OCI-LY7 (cell line): ENCODE measurements around the gene HELZ. TPM values are rescaled to one million over a fixed set of nuclear protein-coding genes. Genes with fewer than 3 reads are reported as not detected.

Experiments used
- BruUV-seq: library from RNA; stranded (reverse); fragments of 400-500 nt; replicated peaks from 2 replicates; lab custom pipeline; 2021; lab: Mats Ljungman, UMichigan
- CTCF ChIA-PET: fragments of 300-600 bp; sonication (Branson Sonifier 250); formaldehyde crosslinking; loops from one replicate; lab custom pipeline; 2022; ENCODE audit warnings: antibody characterized with exemption; ENCODE audit not compliant: unreplicated experiment; lab: Charles Lee
- POLR2A ChIA-PET: fragments of 300-600 bp; sonication (Branson Sonifier 250); formaldehyde crosslinking; loops from one replicate; lab custom pipeline; 2022; ENCODE audit warnings: antibody characterized with exemption; lab: Charles Lee
- DNase-seq: peaks from one replicate; pipeline ENCODE4 v3.0.0-alpha.2; 2015; ENCODE audit warnings: low spot score
- H2AFZ ChIP-seq: fragments of 200-600 bp; sonication (generic), shearing (Covaris generic); 2 replicates; pipeline ENCODE4 v1.6.1; 2014; ENCODE audit warnings: mild to moderate bottlenecking, antibody characterized with exemption, low read length, moderate library complexity
- H3K27ac ChIP-seq: fragments of 200-600 bp; sonication (generic); 2 replicates; pipeline ENCODE4 v1.5.1; 2014; ENCODE audit warnings: mixed run types, low read depth, mild to moderate bottlenecking, moderate library complexity, low read length, inconsistent platforms; ENCODE audit not compliant: poor library complexity, severe bottlenecking
- H3K36me3 ChIP-seq: fragments of 200-600 bp; sonication (generic); 2 replicates; pipeline ENCODE4 v1.6.1; 2014; ENCODE audit warnings: mild to moderate bottlenecking, antibody characterized with exemption, low read length, moderate library complexity, mixed read lengths; ENCODE audit not compliant: insufficient read depth
- H3K4me1 ChIP-seq: fragments of 200-600 bp; sonication (generic); 2 replicates; pipeline ENCODE4 v1.5.1; 2014; ENCODE audit warnings: mild to moderate bottlenecking, low read length; ENCODE audit not compliant: insufficient read depth, poor library complexity, severe bottlenecking
- H3K4me2 ChIP-seq: fragments of 200-600 bp; sonication (generic); 2 replicates; pipeline ENCODE4 v1.6.1; 2014; ENCODE audit warnings: mild to moderate bottlenecking, low read length
- H3K4me3 ChIP-seq: fragments of 200-600 bp; sonication (generic); 2 replicates; pipeline ENCODE4 v1.5.1; 2014; ENCODE audit warnings: mild to moderate bottlenecking, low read depth, low read length; ENCODE audit not compliant: poor library complexity, severe bottlenecking
- H3K79me2 ChIP-seq: fragments of 200-600 bp; sonication (generic); 2 replicates; pipeline ENCODE4 v1.6.1; 2016; ENCODE audit warnings: low read depth, mild to moderate bottlenecking, low read length, moderate library complexity, mixed read lengths; ENCODE audit not compliant: insufficient read depth
- H3K9me2 ChIP-seq: fragments of 200-600 bp; sonication (generic); 2 replicates; pipeline ENCODE4 v1.6.1; 2016; ENCODE audit warnings: mild to moderate bottlenecking, low read length, mixed read lengths; ENCODE audit not compliant: insufficient read depth
- H3K9me3 ChIP-seq: fragments of 200-600 bp; sonication (generic); 2 replicates; pipeline ENCODE4 v1.6.1; 2014; ENCODE audit warnings: mild to moderate bottlenecking, mixed run types, low read length, mixed read lengths
- H4K20me1 ChIP-seq: fragments of 200-600 bp; sonication (generic); 2 replicates; pipeline ENCODE4 v1.6.1; 2014; ENCODE audit warnings: mild to moderate bottlenecking, antibody characterized with exemption, low read length, moderate library complexity, mixed read lengths; ENCODE audit not compliant: insufficient read depth
- CTCF ChIP-seq: fragments of 200-600 bp; sonication (generic); conservative IDR thresholded peaks from 2 replicates; pipeline ENCODE4 v1.5.1; 2014; ENCODE audit warnings: mild to moderate bottlenecking, antibody characterized with exemption, low read length, moderate library complexity, mixed read lengths
- EZH2phosphoT487 ChIP-seq: fragments of 200-600 bp; sonication (generic); IDR thresholded peaks from 2 replicates; pipeline ENCODE4 v1.6.1; 2018; ENCODE audit warnings: low read depth, borderline replicate concordance, mild to moderate bottlenecking, mixed run types, antibody characterized with exemption, low read length, moderate library complexity, mixed read lengths
- intact Hi-C: fragments of 100-400 bp; cut with micrococcal nuclease; formaldehyde crosslinking; loops from one replicate; pipeline ENCODE4 v1.10.0; 2022; ENCODE audit not compliant: unreplicated experiment
- total RNA-seq, 2 experiments: library from RNA; depleted of rRNA in 1 of 2; stranded (reverse); fragments of >200 nt in 1 of 2; shearing (Covaris generic) in 1 of 2; gene quantifications; 2 replicates each; pipeline ENCODE4 v1.2.3, GENCODE V29; 2014 to 2022

HELZ gene
- total RNA-seq, 2 experiments from 2014 or later, result 33.9 to 58.9 TPM

- Histone ChIP-seq H3K4me1 (no peaks in the 10 kb centered on the region), H3K36me3 (peaks cover 72% of the 10 kb centered on the region), H3K9me3 (no peaks in the 10 kb centered on the region), H3K79me2 (0 out of 2 replicates have a peak, but pooled peaks cover 6% of the 10 kb centered on the region), H3K27ac (no peak overlapping the region), H3K9me2 (no peaks in the 10 kb centered on the region), H3K4me2 (no peak overlapping the region), H2AFZ (no peak overlapping the region), H3K4me3 (no peak overlapping the region), H4K20me1 (no peaks in the 10 kb centered on the region)
- no TSS peak for BruUV-seq
- no peak for DNase-seq
- ChIA-PET POLR2A (no interaction called here), CTCF (no interaction called here)
- intact Hi-C loops, result no loop called here
- TF ChIP-seq CTCF (no peak), EZH2phosphoT487 (no peak)
These were observed 29.0 kb downstream of the HELZ start for GRCh38 chr17:67215991-67216421.

DNA sequence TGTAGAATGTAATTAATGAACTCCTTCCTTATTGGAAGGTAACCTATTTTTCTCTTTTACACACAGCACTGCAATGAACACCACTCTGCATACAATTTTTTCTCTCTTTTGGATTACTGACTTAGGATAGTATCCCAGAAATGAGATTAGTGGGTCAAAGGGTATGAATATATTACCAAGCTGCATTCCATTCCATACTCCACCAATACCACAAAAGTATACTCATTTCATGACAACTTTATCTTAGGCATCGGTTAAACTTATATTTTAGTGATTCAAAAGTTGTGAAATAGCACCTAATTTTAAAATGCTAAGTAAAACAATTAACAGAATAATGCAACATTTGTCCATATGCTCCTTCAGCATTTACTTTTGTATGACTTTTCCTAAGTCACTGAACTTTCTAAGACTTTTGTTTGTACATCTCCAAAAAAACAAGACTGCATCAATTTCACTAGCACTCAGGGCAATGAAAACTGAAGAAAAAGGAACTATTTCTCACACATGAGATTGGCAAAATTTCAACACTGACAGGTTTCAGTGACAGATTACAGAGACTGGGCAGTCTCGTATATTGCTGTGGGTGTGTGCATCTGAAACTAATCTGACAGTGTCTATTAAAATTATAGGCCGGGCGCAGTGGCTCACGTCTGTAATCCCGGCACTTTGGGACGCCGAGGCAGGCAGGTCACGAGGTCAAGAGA, 32.1 kb downstream of the HELZ start:
- Histone ChIP-seq H3K9me3 (no peaks in the 10 kb centered on the region), H3K4me3 (no peak overlapping the region), H4K20me1 (no peaks in the 10 kb centered on the region), H3K4me2 (no peak overlapping the region), H2AFZ (no peak overlapping the region), H3K4me1 (no peaks in the 10 kb centered on the region), H3K9me2 (no peaks in the 10 kb centered on the region), H3K79me2 (no peaks in the 10 kb centered on the region), H3K27ac (no peak overlapping the region), H3K36me3 (peaks cover 53% of the 10 kb centered on the region)
- CTCF ChIA-PET, result no interaction called here
- TF ChIP-seq EZH2phosphoT487 (no peak), CTCF (no peak)
- POLR2A ChIA-PET, result no interaction called here
- intact Hi-C loops, result no loop called here
- no TSS peak for BruUV-seq
- DNase-seq, result no peak

DNA sequence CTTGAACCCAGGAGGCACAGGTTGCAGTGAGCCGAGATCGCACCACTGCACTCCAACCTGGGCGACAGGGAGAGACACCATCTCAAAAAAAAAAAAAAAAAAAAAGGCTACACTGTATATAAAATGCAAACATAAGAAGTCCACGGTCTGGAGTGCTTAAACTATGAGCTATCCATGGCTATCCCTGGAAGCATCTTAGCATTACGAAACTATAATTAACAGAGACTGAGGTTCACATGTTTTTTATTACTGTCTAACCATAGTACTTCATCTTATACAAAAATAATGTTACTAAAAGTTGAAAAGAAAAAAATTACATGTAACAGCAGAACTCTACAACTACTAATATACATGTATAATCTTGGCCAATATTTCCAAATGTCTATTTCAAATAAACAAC, 32.8 kb downstream of the HELZ start:
- Histone ChIP-seq H3K27ac (no peak overlapping the region), H2AFZ (no peak overlapping the region), H3K36me3 (peaks cover 52% of the 10 kb centered on the region), H3K9me3 (no peaks in the 10 kb centered on the region), H3K4me1 (no peaks in the 10 kb centered on the region), H3K79me2 (no peaks in the 10 kb centered on the region), H4K20me1 (no peaks in the 10 kb centered on the region), H3K4me3 (no peak overlapping the region), H3K9me2 (no peaks in the 10 kb centered on the region), H3K4me2 (no peak overlapping the region)
- POLR2A ChIA-PET, result no interaction called here
- no peak for TF ChIP-seq CTCF
- TF ChIP-seq EZH2phosphoT487, result no peak
- CTCF ChIA-PET, result no interaction called here
- intact Hi-C loops, result no loop called here
- no peak for DNase-seq
- no TSS peak for BruUV-seq
